MG63 (cell line): ENCODE measurements around the gene BAG3. TPM values are rescaled to one million over a fixed set of nuclear protein-coding genes. Genes with fewer than 3 reads are reported as not detected.

Experiments
- DNase-seq: peaks from one replicate; pipeline ENCODE4 v3.0.0-alpha.2; 2020
- H3K27me3 ChIP-seq: fragments of 250-450 bp; sonication (Bioruptor Pico); 2 replicates; pipeline ENCODE4 v1.5.1; 2020; ENCODE audit warnings: mild to moderate bottlenecking, moderate library complexity
- H3K36me3 ChIP-seq: fragments of 250-450 bp; sonication (Bioruptor Pico); 2 replicates; pipeline ENCODE4 v1.5.1; 2020; ENCODE audit warnings: mild to moderate bottlenecking, moderate library complexity
- H3K4me3 ChIP-seq: fragments of 250-450 bp; sonication (Bioruptor Pico); 2 replicates; pipeline ENCODE4 v1.5.1; 2020; ENCODE audit warnings: mild to moderate bottlenecking, moderate library complexity
- H3K9me3 ChIP-seq: fragments of 250-450 bp; sonication (Bioruptor Pico); 2 replicates; pipeline ENCODE4 v1.5.1; 2020; ENCODE audit warnings: mild to moderate bottlenecking, moderate library complexity
- total RNA-seq: library from RNA; depleted of rRNA; stranded (reverse); fragments of >200 nt; shearing (Covaris generic); gene quantifications from 2 replicates; pipeline ENCODE4 v1.2.3, GENCODE V29; 2014; ENCODE audit warnings: low replicate concordance; rRNA removed

BAG3 gene
- total RNA-seq, 1 experiment from 2014 or later: 26.9 TPM

DNA sequence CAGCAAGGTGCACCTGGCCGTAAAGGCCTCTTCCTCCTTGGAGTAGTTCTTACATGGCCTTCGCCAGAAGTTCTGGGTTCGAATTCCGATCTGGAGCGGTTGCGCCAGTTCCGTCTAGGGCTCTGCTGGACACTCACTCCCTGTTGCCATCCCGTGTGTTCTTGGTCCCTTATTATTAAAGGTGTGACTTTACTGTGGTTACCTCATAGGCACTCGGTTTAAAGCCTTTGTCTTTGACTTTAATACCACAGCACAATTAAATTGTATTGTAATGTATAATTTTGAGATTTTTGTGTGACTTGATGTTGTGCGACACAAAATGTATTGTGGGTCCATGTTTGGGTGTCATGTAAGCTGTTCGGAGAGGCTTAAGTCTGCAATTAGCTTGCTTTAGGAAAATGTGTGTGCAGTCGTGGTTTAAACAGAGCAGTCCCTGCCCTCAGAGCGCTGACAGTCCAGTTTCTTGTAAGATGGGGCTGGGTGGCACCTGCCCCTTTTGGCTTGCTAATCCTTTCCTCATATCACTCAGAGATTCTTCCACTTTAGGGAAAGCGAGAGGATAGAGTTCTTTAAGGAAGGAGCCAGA is 75.6 kb downstream of the BAG3 start:
- DNase-seq: no peak
- no peaks in the 10 kb centered on the region for H3K27me3 ChIP-seq
- no peaks in the 10 kb centered on the region for H3K9me3 ChIP-seq
- no peaks in the 10 kb centered on the region for H3K36me3 ChIP-seq
- peak overlapping the region; percentile 71 for H3K4me3 ChIP-seq

Other genes with a start within 250 kb of the BAG3 start
- gene RGS10, start 108.7 kb upstream of the BAG3 start, total RNA-seq: 33.7 and 41.1 TPM in 2 replicates
- gene TIAL1, start 54.4 kb upstream of the BAG3 start, total RNA-seq: 29.2 and 30.7 TPM in 2 replicates
- 7.1 and 10.1 TPM in 2 replicates for gene INPP5F, start 74.7 kb downstream of the BAG3 start, total RNA-seq
- 46.3 and 53.0 TPM in 2 replicates for gene MCMBP, start 221.5 kb downstream of the BAG3 start, total RNA-seq
- 5.4 and 9.8 TPM in 2 replicates for gene SEC23IP, start 241.3 kb downstream of the BAG3 start, total RNA-seq